Measurements from ENCODE around the gene EEF1G.
"Not testable (repeated sequence)": the region's sequence is repeated elsewhere in the genome, so short reads cannot be mapped to it uniquely, and the experiment has no call there.

Gene EEF1G

DNA sequence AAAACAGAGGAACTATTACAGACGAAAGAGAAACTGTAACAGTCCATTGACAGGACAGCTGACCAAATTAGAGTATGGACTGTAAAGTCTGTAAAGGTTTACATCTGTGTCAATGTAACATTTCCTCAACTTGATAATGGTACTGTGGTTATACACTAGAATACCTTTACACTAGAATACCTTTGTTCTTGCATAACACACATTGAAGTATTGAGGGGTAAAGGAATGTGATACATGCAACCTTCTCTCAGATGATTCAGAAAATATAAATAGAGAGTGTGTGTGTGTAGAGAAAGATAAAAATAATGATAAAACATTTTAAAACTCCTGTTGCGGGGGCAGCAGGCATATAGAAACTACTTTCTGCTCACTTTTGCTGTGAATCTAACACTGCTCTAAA is 5.6 kb upstream of the EEF1G start:
- no peak for DNase-seq

DNA sequence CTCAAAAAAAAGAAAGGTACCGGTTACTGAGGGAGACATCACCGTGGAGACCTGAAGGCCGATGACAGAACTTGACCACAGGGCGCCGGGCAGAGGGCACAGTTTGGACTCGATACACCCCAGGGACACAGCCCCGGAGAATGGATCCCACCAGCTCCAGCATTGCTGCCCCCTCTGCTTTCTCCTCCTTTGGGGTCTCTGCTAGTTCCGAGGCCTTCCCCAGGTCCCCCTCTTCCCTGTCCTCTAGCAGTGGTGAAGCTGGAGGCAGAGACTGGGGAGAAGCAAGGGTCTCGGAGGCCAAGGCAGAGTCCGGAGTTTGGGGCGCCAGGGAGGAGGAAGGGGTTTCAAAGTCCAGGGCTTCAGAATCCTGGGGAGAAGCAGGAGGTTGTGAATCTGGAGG is 4.8 kb upstream of the EEF1G start:
- no peak for DNase-seq

DNA sequence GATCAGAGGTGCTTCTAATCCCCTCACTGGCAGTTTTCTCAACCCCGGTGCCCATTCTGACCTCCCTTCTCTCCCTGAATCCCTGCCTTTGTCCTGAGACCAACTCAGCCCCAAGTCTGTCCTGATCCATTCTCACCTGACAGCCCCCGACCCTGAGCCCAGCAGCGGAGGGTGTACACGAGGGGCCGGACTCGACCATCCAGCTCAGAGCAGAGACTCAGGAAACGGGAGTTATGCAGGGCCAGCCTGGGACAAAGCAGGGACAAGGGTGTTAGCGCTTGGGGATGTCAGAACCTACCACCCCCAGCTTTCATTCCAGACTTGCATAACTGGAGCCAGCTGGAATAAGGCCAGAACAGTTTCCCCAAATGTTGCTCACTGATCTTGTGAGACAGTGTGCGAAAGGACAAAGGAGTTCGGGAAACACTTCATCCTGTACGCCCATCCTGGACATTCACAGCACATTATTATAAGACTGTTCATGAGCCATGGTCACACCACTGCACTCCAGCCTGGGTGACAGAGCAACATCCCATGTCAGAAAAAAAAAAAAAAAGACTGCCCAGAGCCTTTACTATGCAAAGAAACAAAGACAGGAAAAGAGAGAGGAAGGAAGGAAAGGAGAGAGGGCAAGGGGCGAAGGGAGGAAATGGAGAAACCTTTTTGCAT is 3.5 kb upstream of the EEF1G start:
- DNase-seq: no peak

DNA sequence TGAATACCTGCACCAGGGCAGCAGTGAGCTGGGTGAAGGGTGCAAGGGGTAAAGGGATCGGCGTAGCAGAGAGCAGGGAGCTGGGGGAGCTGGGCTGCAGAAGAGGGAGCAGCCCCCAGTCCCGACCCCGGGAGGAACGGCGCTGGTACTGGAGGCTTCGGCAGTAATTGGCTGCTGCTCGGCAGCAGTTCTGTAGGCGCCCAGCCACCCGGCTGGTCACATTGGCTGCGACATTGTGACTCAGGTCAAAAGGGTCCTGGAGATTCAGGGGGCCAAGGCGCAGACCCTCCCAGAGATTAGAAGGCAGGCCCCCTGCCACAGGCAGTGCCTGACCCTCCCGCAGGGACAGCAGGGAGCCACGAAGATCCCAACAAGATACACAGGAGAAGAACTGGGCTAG is 2.1 kb upstream of the EEF1G start:
- DNase-seq: no peak

DNA sequence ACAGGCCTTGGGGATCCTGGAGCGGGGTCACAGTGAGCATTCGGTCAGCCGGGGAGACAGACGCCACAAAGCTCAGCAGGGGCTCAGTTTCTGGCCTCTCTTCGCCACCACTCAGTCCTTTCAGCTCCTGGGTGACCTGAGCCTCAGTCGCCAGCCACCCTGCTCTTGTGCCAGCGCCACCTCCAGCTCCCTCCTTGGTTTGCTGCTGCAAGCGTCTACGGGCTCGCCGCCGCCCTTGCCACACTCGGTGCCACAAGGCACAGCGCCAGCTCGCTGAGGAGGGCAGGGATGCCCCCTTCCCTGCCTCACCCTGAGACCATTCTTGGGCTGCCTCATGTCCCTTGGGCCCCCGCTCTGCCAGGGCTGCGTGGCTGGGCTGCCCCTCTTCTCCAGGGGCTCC is 1.5 kb upstream of the EEF1G start:
- DNase-seq: no peak

DNA sequence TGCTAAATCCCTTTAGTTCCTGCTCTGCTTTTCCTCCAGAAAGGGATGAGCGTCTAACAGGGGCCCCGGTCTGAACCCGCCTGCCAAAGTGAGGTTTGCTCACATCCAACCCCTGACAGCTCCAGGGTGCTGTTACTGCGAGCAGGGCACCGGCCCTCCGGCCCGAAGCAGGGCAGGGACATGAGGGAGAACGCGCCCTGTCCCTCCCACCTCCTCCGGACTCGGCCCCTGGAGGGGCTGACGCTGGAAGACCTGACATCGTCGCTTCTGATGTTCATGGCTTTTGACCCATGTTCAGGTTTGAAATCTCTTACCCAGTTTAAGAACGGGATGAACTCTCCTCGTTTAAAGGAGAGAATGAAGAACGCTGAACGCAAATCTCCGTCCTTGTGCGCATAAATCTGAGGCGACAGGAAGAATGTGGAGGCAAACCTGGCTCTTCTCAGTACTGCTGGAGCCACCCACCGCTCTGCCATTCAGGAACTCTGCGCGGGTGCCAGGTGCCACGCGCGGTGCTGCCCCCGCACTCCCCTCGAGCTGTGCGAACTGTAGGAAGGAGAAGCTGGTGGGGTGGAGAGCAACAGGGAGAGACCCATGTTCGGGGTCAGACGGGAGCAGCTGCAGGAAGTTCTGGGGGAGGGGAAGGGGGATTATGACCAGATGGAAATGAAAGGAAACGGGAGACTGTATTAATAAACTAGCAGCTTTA is 826 bp upstream of the EEF1G start:
- DNase-seq: no peak

DNA sequence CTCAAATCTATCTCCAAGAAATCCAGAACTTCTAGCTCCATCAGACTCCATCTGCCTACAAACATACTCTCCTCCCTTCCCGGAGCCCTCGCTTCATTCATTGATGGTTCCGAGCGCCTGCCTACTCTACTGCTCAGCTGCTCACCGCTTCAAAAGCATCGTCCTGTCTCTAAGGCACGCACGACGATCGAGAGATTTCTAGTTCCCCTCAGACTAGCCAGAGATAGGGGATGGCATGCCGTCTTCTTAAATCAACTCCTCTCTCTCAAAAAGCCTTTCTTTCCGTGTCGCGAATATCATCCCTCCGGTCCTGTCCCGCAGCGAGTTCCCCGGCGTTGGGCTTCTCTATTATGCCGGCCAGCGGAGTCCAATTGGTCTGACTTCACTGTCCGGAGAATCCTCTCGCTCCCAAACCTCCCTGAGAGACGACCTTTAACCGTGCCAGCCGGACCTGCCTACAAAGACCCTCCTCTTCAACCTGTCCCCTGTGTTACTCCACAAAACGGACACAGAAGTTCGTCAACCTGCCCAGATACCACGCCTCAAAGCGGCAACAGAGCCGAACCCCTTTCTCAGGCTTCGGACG is 592 bp downstream of the EEF1G start:
- no peak for DNase-seq

DNA sequence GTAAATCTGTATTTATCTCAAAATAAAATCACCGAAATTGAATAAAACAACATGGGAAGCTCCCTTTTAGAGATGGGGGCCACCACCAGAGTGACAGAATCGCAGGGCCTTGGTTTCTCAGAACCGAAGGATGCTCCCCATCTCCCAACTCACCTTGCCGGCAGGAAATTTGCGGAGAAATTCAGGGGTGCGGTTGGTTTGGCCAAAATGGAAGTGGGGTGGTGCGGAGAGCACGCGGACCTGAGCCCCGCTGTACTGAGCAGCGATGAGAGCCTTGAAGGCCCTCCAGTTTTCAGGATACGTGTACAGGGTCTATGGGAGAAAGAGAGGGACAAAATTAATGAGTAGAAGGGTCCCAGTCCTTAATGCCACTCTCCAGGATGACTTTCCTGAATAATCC is 1.3 kb downstream of the EEF1G start:
- DNase-seq: no peak

DNA sequence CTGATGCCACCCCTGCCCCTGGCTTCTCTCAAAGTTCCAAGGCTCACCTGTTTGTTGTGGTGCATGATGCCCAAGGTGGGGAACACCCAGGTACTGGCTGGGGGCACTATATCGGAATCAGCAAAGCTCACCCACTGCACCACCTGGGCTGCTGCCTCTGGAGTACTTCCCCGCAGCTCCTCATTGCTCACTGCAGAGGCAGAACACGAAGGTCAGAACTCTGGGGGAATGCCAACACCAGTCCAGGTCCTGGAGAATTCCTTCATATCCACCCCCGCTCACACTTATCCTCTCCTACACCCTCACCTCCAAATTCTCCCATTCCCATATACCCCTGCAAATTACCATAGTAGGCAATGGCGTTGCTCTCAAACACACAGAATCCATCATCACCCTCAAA is 2.2 kb downstream of the EEF1G start:
- not testable (repeated sequence) for DNase-seq

DNA sequence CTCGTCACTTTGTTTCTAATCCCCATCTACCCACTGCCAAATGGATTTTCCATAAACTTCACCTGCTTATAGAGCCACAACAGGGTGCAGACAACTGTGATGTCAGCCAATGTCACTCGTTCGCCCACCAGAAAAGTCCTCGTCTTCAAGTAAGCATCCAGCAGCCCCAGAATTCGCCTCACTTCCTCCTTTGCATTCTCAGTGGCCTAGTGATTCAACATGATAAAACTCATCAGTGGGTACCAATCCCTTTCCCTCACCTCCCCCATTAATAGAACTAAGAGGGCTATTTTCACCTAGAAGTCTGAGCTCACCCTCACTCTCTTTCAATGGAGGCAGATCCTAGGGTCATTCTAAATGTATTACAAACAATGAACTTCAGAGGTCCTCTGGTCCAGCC is 2.8 kb downstream of the EEF1G start:
- DNase-seq: not testable (repeated sequence)

DNA sequence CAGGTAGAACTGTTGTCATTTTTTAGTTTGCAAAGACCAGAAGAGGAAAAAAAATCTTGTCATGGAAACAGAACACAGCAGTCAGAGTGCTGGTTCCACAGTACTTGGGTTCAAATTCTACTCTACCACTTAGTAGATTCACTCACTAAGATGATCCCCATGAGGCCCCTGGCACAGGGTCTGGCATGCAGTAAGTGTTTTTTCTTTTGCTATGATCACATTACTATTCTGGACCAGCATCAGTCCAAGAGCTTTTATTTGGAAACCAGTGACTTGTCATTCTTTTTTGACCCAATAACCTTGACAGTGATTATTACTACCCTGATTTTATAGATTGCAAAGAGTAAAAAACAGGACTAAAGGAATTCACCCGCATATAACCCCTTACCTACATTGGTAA is 4.1 kb downstream of the EEF1G start:
- DNase-seq: no peak

DNA sequence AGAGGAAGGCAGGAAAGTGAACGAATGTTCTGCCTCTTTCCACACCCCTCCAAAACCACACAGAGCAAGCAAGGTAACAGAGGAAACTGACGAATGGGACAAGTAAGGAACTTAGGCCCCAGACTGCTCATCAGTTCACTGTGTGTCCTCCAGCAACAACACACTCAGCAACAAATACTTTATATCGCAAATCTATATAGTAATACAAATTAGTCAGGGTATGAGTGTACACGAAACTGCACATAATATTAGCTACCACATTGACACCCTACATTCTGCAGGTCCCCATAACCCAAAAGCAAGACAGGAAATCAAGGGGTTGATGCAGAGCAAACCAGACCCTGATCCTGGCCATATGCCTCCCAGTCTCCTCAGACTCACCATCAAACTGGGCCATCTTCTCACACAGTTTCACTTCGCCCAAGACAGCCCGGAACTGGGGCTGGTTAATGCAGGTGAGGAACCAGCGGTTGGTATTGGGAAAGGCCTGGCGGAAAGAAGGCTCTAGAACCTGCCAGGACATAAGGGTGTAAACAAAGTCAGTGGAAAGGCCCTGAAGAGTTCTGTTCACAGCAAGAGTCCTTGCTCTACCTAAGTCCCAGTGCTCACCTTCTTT is 6.6 kb downstream of the EEF1G start:
- DNase-seq: no peak

DNA sequence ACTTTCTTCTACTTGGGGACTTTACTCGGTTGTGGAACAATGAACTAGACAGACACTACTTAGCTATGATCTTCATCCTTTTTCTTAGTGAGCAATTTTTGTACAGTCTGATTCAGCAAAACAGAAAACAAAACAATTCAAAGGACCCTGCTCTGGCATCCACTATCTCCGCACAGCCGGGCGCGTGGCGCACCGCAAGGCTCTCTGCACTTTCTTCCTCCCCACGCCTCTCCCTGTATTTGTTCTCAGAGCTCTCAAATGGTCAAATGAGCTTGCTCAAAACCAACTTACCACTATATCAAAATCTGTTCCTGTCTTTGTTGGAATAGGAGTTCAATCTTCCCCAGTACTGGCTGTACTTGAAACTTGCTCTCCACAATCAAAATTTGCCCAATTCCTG is 7.4 kb downstream of the EEF1G start:
- DNase-seq: no peak

DNA sequence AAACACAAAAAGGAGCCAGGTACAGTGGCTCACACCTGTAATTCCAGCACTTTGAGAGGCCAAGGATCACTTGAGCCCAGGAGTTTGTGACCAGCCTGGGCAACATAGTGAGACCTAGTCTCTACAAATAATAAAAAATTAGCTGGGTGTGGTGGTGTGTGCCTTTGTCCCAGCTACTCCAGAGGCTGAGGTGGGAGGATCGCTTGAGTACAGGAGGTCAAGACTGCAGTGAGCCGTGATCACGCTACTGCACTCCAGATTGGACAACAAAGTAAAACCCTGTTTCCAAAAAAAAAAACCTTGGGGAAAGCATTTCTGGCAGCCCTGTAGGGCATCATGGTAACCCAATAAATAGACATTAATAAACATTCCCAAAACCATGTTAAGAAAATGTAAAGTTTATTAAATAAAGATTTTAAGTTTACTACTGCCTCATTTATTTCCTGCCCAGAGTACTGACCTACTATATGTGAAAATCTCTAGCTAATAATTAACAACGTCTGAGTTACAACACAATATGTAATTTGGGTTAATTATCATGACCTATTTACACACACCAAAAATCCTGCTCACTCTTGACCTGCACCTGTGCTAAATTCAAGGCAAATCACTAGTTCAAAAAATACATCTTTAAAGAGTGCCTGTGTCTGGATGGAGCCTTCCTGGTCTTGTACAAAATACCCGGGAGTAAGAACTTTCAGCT is 8.4 kb downstream of the EEF1G start:
- no peak for DNase-seq

DNA sequence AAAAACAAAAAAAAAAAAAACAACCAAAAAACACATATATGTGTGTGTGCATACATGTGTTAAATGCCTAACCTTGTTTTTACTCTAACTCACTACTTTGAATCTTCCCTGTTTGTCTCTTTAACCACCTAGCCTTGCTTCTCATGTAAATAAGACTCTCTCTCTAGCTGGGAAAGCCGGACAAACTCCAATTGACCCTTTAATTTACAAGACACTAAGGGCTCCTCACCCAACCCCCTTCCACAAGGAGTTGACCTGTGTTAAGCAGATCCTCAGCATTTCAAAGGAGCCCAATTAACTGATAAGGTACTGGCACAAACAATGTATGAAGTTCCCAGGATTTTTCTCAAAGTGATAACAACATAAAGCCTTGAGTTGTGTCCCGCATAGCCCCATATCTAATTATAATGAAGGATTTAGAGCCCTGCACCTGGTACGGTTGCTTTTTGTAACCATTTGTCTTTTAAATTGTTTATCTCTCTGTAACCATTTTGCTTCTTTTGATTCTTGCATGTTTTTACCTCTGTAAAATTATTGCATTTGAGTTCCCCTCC is 11.9 kb downstream of the EEF1G start:
- DNase-seq: not testable (repeated sequence)

DNA sequence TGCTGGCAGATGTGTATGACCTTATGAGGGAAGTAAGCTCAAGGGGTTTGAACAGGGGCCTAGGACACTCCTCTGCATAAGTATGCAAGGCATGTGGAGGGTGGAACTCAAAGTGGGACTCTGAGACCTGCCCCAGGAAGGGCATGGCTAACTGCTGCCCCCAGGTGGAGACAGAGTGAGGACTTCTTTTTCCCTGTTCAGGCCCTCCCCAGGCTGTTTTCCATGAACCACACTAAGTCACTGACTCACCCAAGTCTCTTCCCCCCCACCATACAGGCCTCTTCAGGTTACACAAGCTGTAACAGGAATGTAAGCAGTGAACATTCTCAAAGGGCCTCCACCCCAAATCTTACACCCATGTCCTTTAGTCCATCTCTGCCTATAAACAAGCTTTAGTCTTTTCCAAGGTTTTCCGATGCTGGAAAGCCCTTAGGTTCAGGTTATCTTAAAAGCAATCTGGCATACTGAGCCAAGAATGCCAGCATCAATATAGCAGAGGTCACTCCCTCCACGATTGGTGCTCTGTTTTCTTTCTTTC is 13.1 kb downstream of the EEF1G start:
- DNase-seq: no peak

DNA sequence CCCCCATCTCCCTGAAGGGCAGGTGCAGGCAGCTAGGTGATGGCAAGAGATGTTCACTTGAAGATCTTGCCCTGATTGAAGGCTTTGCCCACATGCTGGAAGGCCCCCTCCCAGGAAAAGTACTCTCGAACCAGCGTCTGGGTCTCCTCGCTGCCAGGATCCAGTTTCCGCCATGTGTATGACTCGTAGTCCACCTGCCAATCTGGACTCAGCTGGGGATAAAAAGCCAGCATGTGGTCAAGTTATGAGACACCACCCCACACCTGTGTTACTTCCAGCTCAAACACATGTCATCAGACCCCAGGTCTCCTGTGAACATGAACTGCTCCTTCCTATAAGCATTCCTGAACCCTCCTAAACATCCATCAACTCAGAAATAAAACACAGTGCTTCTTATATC is 14.1 kb downstream of the EEF1G start:
- DNase-seq: not testable (repeated sequence)

DNA sequence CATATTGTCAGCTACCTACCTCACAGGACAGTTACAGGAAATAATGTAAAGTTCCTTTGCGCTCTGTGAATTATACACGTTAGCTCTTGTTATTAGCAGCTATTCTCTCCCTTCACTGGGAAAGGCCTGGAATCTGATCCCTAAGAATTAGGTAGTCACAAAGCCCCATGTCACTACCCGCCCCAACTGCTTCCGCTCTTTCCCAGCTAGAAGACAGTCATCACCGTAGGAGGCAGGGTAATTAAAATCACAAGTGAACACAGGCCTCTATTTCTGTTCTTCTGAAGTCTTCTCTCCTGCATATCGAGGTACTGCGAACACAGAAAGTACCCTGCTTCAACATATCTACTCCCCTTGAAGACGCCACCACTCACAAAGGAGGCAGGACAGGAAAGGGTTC is 14.5 kb downstream of the EEF1G start:
- no peak for DNase-seq

DNA sequence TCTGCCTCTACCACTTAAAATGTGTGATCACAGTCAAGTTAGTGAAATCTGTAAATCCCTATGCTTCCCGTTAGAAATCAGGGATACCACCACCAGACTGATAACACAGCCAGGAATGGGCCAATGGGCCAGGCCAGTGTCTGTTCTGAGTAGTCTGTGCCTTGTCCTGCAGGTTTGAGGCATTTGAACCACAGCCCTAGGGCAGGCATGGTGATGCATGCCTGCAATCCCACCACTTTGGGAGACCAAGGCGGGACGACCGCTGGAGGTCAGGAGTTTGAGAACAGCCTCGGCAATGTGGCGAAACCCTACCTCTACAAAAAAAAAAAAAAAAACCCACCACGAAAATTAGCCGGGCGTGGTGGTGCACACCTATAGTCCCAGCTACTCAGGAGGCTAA is 15.0 kb downstream of the EEF1G start:
- DNase-seq: no peak

DNA sequence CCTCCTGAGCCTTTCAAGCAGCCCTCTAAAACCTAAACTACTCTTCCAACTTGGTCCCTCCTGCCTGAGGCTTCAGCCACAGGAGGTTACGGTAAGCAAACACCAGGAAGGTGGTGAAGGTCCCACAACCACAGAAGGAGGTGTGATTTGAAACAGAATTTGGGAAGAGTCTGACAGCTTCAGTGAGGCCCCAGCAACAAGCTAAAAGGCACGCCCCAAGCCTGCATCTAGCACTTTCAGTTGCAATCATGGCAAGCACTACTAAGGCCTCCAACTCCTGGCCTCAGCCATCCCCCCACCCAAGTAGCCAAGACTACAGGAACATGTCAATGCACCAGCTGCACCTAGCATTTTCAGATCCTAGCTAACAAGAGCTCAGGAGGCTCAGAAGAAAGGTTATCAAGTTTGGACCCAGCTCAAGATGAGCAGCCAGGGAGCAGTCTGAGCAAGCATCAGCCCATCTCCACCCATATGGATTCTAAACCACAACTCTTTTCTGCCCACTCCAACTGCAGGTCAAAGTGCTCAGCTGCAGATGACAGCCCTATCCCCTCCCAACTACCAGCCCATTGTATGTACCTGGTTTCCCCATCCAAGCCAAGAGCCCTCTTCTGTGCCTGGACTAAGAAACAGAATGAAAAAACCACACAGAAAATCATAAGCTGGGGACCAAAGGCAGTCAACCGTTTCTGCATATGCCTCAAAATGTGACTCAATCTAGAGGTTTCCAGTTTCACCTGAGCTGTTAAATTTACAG is 16.6 kb downstream of the EEF1G start:
- DNase-seq: no peak

DNA sequence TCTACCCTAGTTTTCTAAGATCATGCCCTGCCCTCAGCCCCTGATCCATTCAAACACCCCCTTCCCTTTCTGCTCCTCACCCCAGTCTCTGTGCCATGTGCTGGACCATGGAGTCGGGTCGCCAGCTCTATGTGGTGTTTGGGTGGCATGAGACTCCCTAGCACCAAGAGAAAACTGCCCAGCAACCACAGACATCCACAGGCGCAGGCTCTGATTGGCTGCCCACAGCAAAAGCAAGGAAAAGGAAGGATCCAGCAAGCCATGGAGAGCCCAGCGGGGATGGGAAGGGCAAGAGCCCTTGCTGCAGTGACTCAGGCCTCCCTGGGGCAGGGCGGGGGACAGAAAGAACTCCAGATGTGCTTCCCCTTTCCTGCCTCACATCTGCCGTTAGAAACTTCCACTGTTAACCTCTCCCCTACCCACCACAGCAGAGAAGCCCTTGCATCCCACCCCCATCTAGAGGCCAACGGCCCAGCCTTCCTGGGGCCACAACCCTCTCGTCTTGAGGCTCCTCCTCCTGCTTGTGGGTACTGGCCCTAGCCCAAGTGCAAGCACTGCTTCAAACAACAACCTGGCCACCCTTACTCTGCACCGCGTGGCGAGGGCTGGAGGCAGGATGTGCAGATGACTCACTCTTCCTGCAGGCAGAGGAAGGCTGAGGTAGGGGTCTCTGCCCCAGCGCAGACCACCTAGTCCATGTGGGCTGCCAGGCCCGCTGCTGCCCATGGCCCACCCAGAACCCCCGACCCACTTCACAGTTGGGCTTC is 17.4 kb downstream of the EEF1G start:
- peak; percentile 69 for DNase-seq

All from right kidney (tissue), 1 donor.